ENCODE data around the gene HLA-DPB1.

GRCh38 chr6:33124947-33125346 is 49.2 kb downstream of the HLA-DPB1 start:
- no peak for TF ChIP-seq EZH2phosphoT487 (IDR thresholded peaks at IDR 0.05; ENCODE audit: borderline replicate concordance)
- TF ChIP-seq CTCF (conservative IDR thresholded peaks at IDR 0.05; ENCODE audit: low read length): no peak
